ENCODE measurements around the gene AREL1. TPM values are rescaled to one million over a fixed set of nuclear protein-coding genes. Genes with fewer than 3 reads are reported as not detected.

AREL1 gene
- total and polyA plus RNA-seq, 9 donors = 8.2 to 38.1 (median 24.0) TPM

- 24 to 27% (median 26%) methylated on average over 1 of the region's 1 CpG for WGBS, 3 donors
- H3K36me3 ChIP-seq = no peaks in the 10 kb centered on the region
- TF ChIP-seq CTCF (IDR thresholded peaks at IDR 0.05) = no peak
- H3K27ac ChIP-seq = no peak overlapping the region
- no peak overlapping the region for H3K4me3 ChIP-seq
- no peaks in the 10 kb centered on the region for H3K9me3 ChIP-seq
- no peaks in the 10 kb centered on the region for H3K27me3 ChIP-seq
- DNase-seq = no peak
- intact Hi-C loops (cut with DNase I) = no loop called here
- peaks cover 10% of the 10 kb centered on the region for H3K4me1 ChIP-seq (ENCODE audit: insufficient read depth)
Measured at GRCh38 chr14:74638966-74639365, 73.9 kb downstream of the AREL1 start.

- Histone ChIP-seq H3K36me3 (no peaks in the 10 kb centered on the region), H3K27ac (no peak overlapping the region), H3K4me1 (ENCODE audit: insufficient read depth) (peaks cover 10% of the 10 kb centered on the region), H3K4me3 (no peak overlapping the region), H3K27me3 (no peaks in the 10 kb centered on the region), H3K9me3 (no peaks in the 10 kb centered on the region)
- DNase-seq = no peak
- 68 to 84% (median 76%) methylated on average over 7 of the region's 7 CpGs for WGBS, 3 donors
- TF ChIP-seq CTCF (IDR thresholded peaks at IDR 0.05) = no peak
- TF ChIP-seq EP300 (IDR thresholded peaks at IDR 0.05) = no peak
- no peak for TF ChIP-seq POLR2A (IDR thresholded peaks at IDR 0.05)
- intact Hi-C loops (cut with DNase I) = no loop called here
Measured at GRCh38 chr14:74638066-74638465, 74.8 kb downstream of the AREL1 start.

GRCh38 chr14:74637178-74637550 lies 75.7 kb downstream of the AREL1 start:
- intact Hi-C loops (cut with DNase I) = no loop called here
- 30 to 39% (median 34%) methylated on average over 3 of the region's 3 CpGs for WGBS, 3 donors
- Histone ChIP-seq H3K9me3 (no peaks in the 10 kb centered on the region), H3K4me3 (no peak overlapping the region), H3K27me3 (no peaks in the 10 kb centered on the region), H3K36me3 (no peaks in the 10 kb centered on the region), H3K27ac (no peak overlapping the region), H3K4me1 (ENCODE audit: insufficient read depth) (peaks cover 10% of the 10 kb centered on the region)
- no peak for DNase-seq
- TF ChIP-seq POLR2A (IDR thresholded peaks at IDR 0.05) (no peak), EP300 (IDR thresholded peaks at IDR 0.05) (no peak), CTCF (IDR thresholded peaks at IDR 0.05) (no peak)

GRCh38 chr14:74636424-74637177 lies 76.3 kb downstream of the AREL1 start:
- no peaks in the 10 kb centered on the region for H3K27me3 ChIP-seq
- peaks cover 10% of the 10 kb centered on the region for H3K4me1 ChIP-seq (ENCODE audit: insufficient read depth)
- no peaks in the 10 kb centered on the region for H3K36me3 ChIP-seq
- no peak for DNase-seq
- TF ChIP-seq CTCF (IDR thresholded peaks at IDR 0.05) = no peak
- no peak for TF ChIP-seq POLR2A (IDR thresholded peaks at IDR 0.05)
- TF ChIP-seq EP300 (IDR thresholded peaks at IDR 0.05) = no peak
- H3K4me3 ChIP-seq = no peak overlapping the region
- no peak overlapping the region for H3K27ac ChIP-seq
- no peaks in the 10 kb centered on the region for H3K9me3 ChIP-seq
- WGBS, 3 donors = 64 to 75% (median 72%) methylated on average over 10 of the region's 10 CpGs
- intact Hi-C loops (cut with DNase I) = no loop called here

Measured in ovary (tissue), 9 donors.